Stimulated activated CD4-positive, alpha-beta T cell treated with anti-CD3 and anti-CD28 coated beads, TNF-alpha, amount 100 ng/mL, for 4 hours (primary cell): ENCODE data around the gene XRCC6.
"Not testable (repeated sequence)": the region's sequence is repeated elsewhere in the genome, so short reads cannot be mapped to it uniquely, and the experiment has no call there.

Experiments
- DNase-seq, 3 experiments: peaks; one replicate each; pipeline ENCODE4 v3.0.0-alpha.2; 2020; ENCODE audit warnings: low read depth in 3 of 3

XRCC6 gene

DNA sequence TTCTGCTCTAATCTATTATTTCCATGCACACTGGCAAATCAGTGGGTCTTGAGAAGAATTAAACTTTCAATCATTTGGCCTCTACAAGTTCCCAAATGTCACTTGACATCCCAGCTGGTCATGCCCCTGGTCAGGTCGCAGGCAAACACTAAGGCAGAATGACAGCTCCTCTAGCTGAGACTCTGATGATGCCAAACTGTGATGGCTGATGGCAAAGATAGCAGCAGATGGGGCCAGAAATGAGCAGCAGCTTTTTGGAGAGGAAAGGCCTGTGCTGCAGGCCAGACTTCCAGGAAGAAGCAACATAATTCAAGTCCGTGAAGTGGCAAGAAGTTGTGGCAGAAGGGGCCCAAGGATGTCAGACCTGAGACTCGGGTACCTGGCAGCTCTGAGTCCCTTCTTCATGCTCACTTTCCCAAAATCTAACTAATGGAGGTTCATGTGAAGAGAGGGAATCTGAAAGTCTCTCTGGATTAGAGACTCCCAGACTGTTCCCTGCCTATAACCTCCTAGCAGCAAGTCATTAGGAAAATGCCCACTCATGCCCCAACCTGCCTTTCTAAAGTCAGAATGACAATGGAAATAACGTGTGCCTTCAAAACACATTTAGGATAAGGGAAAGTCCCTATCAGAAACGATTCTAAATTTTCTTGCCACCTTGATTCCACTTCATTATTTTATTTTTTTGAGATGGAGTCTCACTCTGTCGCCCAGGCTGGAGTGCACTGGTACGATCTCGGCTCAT lies 22.0 kb upstream of the XRCC6 start:
- DNase-seq, result no peak

DNA sequence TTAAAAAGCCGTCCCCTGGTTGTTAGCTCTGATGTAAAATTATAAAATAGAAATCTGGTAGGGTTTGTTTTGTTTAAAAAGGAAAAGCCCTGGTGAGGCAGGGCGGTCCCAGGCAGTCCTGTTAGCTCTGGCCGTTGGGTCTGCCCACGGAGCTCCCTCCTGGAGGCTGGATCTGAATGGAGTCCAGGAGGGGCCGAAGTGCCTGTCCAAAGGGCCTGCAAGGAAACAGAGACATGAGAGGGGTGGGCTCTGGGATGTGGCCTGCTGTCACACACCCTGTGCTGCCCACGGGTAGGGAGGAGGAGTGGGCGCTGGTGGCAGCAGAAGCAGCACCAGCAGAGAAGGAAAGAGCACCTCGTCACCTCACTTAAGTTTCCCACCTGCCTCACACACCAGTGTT lies 20.1 kb upstream of the XRCC6 start:
- DNase-seq, result no peak

DNA sequence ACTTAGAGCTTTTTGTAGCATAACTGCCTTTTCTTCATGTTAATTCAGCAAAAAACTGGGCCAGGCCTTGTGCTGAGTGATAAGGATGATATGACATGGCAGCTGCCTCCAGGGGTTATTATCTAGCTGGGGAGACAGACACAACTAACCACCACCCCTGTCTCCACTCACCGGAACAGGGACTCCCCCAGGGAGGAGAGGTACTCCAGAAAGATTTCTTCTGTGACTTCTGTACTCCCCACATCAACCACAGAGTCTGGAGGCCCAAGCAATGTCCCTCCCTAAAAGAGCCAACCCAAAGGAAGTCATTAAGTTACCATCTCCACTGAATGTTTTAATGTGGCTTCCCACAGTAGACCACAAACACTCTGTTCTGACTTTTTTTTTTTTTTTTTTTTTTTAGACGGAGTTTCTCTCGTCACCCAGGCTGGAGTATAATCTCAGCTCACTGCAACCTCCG lies 17.2 kb upstream of the XRCC6 start:
- peak in 1 of 3 experiments; percentile 13 for DNase-seq

DNA sequence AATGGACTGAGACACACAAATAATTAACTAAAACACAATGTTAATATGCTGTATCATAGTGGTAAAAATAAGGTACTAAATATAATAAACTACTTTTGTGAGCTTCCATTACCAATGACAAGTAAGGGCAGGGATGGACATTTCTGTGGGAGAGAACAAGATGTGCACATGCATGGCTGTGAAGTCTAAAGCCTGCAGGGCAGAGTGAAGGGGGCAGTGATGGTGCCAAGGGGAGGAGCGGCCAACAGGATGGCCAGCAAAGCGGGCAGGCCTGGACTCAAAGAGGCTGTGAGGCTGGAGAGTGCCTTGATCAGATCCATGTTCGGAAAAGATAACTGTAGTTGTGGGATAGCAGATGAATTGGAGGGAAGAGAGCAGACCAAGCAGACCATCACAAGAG lies 12.7 kb upstream of the XRCC6 start:
- no peak for DNase-seq

DNA sequence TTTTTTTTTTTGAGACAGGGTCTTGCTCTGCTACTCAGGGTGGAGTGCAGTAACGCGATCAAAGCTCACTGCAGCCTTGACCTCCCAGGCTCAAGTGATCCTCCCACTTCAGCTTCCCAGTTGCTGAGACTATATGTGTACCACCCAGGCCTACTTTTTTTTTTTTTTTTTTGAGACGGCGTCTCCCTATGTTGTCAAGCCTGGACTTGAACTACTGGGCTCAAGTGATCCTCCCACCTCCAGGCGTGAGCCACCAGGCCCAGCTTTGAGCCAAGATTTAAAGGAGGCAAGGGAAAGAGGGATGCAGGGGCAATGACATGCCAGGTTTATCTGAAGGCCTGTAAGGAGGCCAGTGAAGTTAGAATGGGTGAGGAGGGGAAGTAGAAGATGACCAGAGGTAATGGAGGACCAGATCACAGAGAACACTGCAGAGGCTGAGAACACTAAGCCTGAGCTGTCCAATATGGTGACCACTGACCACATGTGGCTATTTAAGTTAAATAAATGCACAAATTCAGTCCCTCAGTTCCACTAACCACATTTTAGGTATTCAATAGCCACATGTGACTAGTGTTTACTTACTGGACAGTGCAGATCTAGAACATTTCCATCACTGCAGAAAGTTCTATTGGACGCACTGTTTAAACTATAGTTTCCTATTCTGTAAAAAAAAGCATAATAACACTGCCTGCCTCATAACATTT lies 8.3 kb upstream of the XRCC6 start:
- DNase-seq, result no peak

DNA sequence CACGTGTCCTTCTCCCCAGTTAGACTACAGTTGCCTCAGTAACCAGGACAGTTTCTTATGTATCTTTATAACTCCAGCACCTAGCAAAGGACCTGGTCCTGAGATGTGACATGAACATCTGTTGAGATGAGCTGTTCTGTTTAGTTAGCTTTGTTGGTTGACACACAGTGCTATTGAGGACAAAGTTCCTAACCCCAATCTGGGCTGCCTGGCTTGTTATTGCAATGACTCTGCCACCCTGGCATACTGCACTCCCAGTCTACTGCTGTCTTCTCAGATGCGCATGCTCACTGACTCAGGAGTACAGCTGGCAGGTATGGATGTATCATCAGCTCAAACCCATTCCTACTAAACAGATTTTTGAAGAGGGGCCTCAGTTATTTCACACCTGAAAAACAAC lies 7.6 kb upstream of the XRCC6 start:
- DNase-seq, result no peak

DNA sequence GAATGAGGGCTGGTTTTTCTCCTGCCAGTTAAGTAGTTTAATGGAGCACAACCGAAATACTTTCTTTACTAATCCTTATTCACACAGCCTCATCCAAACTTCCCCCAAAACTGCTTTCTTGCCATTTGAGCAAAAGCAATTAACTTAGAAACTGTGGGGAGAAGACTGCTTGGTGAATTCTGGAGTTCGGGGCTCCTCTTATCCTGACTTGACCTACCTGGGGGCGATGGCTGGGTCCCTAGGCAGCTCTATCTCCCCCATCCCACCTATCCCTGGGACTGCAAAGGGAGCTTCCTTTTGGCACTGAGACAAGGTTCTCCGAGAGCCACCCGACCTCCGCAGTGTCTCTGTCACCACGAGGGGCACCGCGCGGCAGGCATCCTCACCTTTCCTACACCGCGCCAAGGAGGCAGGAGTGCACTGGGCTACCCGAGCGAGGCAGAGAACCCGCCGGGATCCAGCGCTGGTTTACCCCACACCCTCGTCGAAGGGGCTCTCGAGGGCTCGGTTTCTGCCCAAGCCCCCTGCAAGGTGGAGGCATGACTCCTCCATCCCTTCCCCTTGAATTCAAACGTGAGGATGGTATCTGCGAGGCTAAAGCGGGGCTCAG lies 1.0 kb upstream of the XRCC6 start:
- peak; percentile 16 to 34 (median 30) for DNase-seq

DNA sequence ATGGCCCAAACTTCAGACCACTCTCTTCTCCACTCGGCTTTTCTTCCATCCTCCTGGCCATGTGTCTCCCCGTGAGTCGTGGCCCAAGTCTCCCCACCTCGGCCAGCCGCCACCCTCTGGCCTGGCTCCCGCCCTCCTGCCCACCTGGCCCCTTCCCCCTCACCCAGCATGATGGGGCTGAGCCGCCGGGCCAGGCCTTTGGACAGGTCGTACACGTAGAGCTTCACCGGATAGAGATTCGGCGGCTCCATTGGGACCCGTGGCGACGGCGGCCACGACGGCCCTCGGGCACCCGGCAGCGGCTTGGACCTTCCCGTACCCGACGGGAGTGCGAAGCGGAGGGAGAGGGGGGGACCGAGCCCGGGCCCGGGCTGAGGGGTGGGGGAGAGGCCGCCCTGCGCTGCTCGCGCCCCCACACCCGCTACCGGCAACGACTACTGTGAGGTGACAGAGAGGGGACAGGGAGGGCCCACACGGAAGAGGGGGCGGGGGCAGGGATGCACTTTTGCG lies 451 bp upstream of the XRCC6 start, which contains the start of gene DESI1:
Gene DESI1, minus strand, starts transcription at position 455 of the 510 bp plus-strand sequence. Its CDS starts 204 bp downstream, at position 251.
- DNase-seq, result no peak

DNA sequence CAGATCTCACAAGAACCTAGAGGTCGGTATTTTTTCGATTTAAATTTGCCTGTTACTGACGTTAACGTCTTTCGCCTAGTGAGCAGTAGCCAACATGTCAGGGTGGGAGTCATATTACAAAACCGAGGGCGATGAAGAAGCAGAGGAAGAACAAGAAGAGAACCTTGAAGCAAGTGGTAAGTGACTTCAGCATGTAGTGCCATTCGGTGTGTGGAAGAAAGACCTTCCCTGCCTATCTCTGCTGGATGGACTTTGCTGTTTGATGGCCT lies 750 bp downstream of the XRCC6 start:
- no peak for DNase-seq

DNA sequence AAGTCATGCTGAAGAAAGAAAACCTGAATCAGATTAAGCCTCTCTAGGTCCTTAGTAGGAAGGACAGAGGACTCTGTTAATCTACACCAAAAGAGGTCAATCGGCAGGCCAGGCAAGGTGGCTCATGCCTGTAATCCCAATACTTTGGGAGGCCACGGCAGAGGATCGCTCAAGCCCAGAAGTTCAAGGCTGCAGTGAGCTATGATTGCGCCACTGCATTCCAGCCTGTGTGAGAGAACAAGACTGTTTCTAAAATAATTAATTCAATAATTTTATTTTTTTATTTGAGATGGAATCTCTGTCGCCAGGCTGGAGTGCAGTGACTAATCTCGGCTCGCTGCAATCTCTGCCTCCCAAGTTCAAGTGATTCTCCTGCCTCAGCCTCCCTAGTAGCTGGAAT lies 4.5 kb downstream of the XRCC6 start:
- no peak for DNase-seq

DNA sequence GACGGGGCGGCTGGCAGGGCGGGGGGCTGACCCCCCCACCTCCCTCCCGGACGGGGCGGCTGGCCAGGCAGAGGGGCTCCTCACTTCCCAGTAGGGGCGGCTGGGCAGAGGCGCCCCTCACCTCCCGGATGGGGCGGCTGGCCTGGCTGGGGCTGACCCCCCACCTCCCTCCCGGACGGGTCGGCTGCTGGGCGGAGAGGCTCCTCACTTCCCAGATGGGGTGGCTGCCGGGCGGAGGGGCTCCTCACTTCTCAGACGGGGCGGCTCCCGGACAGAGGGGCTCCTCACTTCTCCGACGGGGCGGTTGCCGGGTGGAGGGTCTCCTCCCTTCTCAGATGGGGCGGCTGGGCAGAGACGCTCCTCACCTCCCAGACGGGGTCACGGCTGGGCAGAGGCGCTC lies 10.0 kb downstream of the XRCC6 start:
- not testable (repeated sequence) for DNase-seq

DNA sequence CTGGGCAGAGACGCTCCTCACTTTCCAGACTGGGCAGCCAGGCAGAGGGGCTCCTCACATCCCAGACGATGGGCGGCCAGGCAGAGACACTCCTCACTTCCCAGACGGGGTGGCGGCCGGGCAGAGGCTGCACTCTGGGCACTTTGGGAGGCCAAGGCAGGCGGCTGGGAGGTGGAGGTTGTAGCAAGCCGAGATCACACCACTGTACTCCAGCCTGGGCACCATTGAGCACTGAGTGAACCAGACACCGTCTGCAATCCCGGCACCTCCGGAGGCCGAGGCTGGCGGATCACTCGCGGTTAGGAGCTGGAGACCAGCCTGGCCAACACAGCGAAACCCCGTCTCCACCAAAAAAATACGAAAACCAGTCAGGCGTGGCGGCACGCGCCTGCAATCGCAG lies 10.5 kb downstream of the XRCC6 start:
- not testable (repeated sequence) for DNase-seq

DNA sequence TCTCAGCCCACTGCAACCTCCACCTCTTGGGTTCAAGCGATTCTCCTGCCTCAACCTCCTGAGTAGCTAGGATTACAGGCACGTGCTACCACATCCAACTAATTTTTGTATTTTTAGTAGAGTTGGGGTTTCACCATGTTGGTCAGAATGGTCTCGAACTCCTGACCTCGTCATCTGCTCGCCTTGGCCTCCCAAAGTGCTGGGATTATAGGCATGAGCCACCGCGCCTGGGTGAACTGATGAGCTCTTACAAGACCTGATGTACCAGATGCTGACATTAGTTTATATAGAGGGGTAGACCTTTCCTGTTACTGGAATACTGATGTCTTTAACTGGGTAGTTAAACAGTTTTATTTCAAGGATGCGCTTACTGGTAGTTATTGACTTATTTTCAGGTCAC lies 13.5 kb downstream of the XRCC6 start:
- not testable (repeated sequence) for DNase-seq

DNA sequence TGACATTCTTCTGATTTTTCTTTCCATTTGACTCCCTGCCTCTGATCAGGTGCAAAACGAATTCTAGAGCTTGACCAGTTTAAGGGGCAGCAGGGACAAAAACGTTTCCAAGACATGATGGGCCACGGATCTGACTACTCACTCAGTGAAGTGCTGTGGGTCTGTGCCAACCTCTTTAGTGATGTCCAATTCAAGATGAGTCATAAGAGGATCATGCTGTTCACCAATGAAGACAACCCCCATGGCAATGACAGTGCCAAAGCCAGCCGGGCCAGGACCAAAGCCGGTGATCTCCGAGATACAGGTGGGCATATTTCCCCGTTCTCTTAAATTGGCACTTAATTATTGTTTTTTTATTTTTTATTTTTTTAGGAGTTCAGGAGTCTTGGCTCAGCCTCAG lies 15.4 kb downstream of the XRCC6 start:
- DNase-seq, result no peak

DNA sequence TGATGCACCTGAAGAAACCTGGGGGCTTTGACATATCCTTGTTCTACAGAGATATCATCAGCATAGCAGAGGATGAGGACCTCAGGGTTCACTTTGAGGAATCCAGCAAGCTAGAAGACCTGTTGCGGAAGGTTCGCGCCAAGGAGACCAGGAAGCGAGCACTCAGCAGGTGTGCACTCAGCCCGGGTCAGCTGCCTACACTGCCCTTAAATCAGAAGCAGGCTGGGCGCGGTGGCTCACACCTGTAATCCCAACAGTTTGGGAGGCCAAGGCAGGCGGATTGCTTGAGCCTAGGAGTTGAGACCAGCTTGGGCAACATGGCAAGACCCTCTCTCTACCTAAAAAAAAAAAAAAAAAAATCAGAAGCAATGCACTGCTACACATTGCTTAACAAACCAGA lies 16.5 kb downstream of the XRCC6 start:
- DNase-seq, result not testable (repeated sequence)

DNA sequence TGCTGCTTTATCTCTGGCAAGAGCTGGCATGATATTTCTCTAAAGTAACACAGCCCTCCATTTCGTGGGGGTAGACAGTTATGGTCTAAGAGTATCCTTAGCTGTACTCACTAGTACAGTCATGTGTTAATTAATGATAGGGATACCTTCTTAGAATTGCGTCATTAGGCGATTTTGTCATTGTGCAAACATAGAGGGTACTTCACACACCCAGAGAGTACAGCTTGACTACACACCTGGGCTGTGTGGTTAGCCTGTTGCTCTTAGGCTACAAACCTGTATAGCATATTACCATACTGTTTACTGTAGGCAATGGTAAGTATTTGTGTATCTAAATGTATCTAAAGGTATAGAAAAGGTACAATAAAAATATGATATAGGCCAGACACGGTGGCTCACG lies 17.0 kb downstream of the XRCC6 start:
- DNase-seq, result no peak

DNA sequence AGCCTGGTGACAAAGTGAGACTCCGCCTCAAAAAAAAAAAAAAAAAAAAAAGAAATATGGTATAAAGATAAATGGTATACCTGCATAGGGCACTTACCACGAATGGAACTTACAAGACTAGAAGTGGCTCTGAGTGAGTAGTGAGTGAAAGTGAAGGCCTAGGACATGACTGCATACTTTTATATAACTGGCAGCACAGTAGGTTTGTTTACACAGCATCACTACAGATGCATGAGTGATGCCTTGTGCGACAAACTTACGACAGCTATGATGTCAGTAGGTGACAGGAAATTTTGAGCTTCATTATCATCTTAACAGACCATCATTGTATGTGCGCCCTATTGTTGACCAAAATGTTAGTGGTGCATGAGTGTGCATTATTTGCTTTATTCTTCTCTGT lies 17.7 kb downstream of the XRCC6 start:
- DNase-seq, result no peak

DNA sequence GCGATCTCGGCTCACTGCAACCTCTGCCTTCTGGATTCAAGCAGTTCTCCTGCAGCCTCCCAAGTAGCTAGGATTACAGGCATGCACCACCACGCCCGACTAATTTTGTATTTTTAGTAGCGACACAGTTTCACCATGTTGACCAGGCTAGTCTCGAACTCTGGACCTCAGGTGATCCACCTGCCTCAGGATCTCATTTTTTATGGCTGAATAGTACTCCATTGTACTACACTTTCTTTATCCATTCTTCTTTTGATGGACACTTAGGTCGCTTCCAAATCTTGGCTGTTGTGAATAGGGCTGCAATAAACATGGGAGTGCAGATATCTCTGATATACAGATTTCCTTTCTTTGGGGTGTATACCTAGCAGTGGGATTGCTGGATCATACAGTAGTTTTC lies 20.8 kb downstream of the XRCC6 start:
- no peak for DNase-seq

DNA sequence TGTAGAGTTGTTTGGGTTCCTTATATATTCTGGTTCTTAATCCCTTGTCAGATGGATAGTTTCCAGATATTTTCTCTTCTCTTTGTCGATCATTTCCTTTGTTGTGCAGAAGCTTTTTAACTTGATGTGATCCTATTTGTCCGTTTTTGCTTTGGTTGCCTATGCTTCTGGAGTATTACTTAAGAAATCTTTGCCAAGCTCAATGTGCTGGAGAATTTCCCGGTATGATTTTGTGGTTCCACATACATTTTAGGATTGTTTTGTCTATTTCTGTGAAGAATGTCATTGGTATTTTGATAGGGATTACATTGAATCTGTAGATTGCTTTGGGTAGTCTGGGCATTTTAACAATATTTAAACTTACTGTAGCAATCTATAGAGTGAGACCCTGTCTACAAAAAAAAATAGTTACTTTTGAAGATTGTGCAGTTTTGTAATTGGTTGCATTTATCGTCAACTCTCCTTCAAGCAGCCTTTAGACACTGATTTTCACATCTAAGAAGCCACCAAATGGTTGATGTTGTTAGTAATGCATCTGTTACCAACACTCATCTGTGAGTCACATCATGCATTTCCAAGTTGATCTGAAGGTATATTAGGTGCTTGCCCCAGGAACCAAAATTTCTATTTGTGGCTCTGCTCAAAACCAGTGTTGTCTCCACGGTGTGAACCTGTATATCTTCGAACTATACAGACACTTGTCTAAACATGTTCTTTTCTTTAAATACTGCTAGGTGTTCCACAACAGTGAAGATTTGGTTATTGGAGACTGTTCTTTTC lies 21.4 kb downstream of the XRCC6 start:
- DNase-seq, result no peak

DNA sequence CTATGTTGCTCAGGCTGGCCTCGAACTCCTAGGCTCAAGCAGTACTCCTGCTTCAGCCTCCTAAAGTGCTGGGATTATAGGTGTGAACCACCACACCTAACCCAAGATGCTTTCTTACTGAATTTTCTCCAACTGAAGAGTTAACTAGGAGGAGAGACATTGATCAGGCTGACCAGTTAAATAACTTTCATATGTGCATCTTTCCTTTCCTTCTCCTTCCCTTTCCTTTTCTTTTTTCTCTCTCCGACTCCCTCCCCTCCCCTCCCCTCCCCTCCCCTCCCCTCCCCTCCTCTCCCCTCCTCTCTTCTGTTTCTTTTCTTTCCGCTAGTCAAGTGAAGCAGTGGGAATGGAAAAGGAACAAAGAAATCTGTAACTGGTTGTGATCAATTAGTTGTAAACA lies 26.7 kb downstream of the XRCC6 start:
- DNase-seq, result no peak

DNA sequence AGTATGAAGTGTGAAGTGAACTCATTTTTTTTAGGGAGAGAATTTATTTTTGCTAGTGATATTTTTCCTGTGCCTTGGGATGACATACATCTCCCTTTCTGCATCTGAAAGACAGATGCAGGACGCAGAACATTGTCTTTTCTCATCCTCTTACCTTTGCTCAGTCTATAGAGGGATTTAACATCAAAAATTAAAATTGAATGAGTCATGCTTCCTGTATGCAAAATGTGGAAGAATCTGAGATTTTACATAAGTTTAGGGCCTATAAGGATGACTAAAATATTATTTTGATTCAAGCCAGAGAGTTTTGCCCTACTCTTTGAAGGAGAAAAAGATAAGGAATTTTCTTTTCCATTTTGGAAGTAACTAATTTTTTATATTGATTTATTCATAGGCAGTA lies 27.3 kb downstream of the XRCC6 start:
- no peak for DNase-seq

DNA sequence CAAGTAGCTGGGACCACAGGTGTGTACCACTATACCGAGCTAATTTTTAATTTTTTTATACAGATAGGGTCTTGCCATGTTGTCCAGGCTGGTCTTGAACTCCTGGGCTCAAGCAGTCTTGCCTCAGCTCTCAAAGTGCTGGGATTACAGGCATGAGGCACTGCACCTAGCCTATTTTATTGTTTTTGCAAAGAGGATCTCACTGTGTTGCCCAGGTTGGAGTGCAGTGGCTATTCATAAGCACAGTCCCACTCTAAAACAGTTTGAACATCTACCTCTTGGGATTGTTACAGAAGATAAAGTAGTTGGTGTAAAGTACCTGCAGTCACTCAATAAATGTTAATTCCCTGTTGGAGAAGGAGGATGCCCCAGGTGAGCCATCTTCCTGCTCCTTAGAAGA lies 29.1 kb downstream of the XRCC6 start:
- no peak for DNase-seq
